Measurements from ENCODE around the gene CPT1B.

GRCh38 chr22:50519151-50519550, 59.1 kb downstream of the CPT1B start:
- TF ChIP-seq CTCF (conservative IDR thresholded peaks at IDR 0.05; ENCODE audit: low read depth, low read length) (no peak), EZH2phosphoT487 (IDR thresholded peaks at IDR 0.05; ENCODE audit: borderline replicate concordance, low read length) (no peak)

Measured in PC-3 (cell line).